Jurkat, Clone E6-1 (cell line): Measurements from ENCODE around the gene HEXIM1.
A peak's percentile ranks its signal among the peaks of the same experiment; 100 is the strongest.

Experiments
- DNase-seq: peaks from one replicate; pipeline ENCODE4 v3.0.0-alpha.2; 2011; ENCODE audit warnings: low read depth, low spot score
- H3K4me3 ChIP-seq: 2 replicates; pipeline ENCODE4 v1.5.1; 2011; ENCODE audit warnings: mild to moderate bottlenecking, low read length, control low read depth, moderate library complexity

HEXIM1 gene

DNA sequence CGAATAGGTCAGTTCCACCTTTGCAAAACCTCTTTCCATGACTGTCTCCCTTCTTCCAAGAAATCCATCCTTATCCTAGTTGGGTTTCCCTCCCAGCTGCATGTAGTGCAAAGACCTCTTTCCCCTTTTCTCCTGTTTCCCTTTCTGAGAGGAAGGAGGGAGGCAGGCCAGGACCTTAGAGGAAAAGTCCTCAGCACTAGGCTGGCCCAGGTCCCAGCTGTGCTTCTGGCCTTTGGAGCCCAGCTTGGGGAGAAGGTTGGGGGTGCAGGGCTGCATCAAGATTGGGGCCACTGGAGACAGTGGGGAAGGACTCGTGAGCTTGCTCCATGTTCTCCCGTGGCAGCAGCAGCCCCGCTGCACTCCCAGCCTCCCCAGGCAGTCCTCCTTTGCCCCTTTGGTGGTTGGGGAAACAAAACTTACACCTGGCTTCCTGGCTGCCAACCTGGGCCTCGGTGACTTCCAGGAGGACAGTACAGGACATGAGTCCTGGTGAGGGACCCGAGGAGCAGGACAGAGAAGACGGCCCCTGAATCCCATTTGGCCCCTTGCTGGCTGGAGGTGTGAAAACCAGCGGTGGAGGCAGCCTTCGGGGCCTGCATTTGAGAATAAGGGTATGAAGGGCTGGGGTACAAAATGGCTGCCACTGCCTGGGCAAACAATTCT is 13.9 kb downstream of the HEXIM1 start:
- peak overlapping the region; percentile 95 for H3K4me3 ChIP-seq
- no peak for DNase-seq

DNA sequence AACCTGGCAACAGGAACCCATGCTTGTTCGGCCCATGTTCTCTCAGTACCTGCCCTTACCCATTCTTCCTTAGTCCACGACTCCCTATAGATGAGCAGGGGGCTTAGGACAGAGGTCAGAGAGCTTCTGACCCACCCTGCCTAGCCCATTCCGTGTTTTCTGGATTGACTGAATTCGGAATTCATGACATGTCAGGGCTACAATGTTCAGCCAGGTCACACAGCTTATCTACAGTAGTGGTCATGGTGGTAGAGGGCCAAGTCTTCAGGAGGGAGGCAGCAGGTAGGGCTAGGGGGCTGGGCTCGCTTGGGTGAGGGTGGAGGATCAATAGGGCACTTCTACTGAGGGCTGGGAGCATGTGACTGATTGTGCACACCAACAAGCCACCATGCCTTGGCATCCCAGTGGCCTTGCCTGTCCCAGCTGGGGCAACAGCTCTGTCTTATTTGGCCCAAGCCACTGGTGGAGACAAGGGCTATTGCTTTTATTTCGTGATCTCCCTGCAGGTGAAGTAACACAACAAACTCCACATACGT is 16.5 kb downstream of the HEXIM1 start:
- no peak for DNase-seq

DNA sequence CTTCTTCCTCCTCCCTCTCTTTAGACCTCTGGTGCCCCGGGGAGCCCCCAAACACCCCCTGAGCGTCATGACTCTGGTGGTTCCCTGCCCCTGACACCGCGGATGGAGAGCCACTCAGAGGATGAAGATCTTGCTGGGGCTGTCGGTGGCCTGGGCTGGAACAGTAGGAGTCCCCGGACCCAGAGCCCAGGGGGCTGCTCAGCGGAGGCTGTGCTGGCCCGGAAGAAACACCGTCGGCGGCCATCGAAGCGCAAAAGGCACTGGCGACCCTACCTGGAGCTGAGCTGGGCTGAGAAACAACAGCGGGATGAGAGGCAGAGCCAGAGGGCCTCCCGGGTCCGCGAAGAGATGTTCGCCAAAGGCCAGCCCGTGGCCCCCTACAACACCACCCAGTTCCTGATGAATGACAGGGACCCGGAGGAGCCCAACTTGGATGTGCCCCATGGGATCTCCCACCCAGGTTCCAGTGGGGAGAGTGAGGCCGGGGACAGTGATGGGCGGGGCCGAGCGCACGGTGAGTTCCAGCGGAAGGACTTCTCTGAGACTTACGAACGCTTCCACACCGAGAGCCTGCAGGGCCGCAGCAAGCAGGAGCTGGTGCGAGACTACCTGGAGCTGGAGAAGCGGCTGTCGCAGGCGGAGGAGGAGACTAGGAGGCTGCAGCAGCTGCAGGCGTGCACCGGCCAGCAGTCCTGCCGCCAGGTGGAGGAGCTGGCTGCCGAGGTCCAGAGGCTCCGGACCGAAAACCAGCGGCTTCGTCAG is 20.9 kb downstream of the HEXIM1 start:
- no peak overlapping the region for H3K4me3 ChIP-seq
- no peak for DNase-seq

More for the DNA sequence above, 16.5 kb downstream of the HEXIM1 start:
- H3K4me3 ChIP-seq: no peak overlapping the region

DNA sequence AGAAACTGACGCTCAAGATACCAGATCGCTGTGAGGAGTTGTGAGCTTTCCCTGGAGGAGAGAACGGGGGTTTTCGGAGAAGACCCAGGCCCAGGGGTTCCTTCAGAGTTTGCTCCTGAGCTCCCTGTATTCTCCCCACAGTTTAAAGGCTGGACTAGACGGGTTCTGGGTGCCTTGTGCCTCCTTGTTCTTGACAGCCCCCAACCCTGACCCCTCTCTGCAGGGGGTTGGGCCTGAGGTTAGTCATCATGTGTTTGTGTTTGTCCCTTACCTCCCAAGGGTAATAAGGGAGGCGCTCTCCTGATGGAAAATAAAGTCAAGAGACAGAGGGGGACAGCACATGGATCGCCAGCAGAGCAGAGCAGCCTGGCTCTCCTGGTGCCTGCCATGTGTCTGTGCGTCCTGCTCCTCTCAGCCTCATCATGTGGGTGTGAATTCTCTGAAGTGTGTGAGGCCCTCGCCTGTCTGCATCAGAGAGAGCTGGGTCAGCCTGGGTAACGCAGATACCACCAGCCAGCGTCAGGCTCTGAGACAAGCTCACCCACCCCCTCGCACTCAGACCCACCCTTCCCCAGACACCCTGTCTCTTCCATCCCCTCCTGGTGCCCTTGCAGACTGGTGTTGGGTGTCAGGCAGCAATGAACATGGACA is 22.1 kb downstream of the HEXIM1 start:
- no peak for DNase-seq
- H3K4me3 ChIP-seq: no peak overlapping the region

DNA sequence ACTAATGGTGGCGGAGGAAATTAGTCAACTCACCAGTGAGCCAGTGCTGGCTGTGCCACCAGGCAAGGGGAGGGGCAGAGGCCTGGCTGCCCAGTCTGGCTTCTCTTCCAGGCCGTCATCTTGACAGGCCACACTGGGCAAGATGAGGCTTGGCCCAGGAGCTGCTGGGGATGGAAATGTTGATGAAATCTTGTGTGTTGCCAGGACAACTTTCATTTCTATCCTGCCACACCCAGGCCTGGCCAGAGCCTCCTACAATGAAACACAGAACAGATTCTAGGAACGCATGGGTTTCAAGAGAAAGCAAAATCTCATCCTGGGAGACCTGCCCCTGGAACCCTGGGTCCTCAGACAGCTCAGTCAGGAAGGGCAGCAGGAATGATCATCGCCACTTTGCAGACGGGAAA is 22.7 kb downstream of the HEXIM1 start:
- no peak for DNase-seq
- H3K4me3 ChIP-seq: no peak overlapping the region

DNA sequence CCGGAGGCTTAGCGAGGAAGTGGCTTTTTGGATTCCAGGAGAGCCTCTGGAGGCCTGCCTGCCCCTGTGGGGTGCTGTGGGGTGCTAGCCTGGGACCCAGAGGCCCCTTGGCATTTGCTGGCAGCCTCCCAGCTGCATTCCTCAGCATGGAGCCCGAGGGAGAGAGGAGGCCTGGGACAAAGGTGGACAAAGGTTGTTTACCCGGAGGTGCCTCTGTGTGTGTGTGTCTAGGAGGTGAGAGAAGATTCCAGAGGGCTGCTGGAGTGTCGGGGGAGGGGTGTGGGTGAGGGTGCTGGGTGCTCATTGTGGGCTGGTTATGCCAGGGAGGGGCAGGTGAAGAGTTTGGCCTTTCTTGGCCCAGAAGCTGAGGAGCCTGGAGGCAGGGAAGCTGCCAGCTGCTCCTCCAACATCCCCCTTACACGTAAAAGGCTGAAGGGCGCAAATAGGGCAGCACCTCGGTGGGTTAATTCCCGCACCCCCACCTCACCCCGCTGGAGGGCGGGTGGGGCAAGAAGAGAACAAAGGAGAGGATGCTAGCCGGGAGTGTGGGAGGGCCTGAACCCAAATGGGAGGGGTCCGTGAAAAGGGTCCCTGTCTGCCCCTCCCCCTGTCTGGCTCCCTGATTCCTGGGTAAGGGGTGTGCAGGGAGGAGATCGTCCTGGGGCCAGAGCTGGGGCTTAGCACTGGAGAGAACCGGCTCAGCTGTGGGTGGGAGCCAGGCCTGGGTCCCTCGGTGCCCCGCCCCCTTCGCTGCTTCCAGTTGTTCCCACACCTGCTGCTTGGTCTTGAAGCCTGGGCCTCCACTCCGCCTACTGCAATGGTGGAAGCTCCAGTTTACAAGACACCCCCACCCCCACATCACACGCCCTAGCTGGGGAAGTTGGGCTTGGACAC is 23.3 kb downstream of the HEXIM1 start:
- no peak for DNase-seq
- peak overlapping the region; percentile 67 for H3K4me3 ChIP-seq

DNA sequence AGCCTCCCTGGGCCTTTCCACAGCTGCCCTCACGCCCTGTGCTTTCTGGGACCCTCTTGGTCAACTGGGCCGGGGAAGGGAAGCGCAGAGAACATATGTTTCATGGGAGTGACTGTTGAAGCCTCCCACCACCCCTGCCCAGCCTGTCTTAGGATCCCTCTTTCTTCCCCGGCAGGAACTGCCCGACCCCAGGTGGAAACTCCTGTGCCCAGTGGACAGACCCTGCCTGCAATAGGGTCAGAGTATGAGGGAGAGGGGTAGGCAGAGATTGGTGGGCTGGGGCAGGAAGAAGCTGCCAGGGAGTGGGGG is 23.9 kb downstream of the HEXIM1 start:
- H3K4me3 ChIP-seq: peak overlapping the region; percentile 67
- DNase-seq: no peak

DNA sequence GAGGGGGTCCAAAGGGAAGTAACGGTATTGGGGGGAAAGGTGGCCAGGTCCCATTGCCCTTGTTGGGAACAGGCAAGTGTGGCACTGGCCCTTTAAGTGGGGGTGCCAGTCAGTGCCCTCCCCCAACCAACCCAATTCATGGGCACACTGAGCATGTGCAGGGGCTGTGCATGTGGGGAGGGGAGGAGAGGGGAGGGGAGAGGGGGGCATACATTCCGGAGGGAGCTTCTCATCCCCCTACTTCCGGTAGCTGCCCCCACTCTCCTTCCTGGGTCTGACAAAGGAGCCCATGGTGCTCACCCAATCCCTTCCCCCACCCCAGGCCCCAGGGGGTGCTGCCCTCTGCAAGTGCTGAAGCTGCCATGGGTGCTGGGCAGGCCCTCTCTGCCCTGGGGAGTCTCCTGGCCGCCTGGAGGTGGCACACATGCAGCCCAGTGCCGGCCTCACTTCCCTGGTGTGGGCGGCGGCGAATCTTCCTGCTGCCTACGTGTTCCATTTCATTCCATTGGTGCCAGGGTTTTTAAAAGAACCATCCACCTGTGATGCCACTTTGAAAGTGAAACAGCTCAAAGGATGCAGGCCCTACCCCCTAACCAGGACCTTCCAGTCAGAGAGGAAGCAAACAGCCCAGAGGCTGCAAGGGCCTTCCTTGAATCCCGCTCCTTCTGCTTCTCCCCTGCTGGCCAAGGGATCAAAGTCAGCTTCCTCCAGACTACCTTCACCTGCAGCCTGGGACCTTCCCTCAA is 24.4 kb downstream of the HEXIM1 start:
- H3K4me3 ChIP-seq: peak overlapping the region; percentile 67
- peak; percentile 96 for DNase-seq

DNA sequence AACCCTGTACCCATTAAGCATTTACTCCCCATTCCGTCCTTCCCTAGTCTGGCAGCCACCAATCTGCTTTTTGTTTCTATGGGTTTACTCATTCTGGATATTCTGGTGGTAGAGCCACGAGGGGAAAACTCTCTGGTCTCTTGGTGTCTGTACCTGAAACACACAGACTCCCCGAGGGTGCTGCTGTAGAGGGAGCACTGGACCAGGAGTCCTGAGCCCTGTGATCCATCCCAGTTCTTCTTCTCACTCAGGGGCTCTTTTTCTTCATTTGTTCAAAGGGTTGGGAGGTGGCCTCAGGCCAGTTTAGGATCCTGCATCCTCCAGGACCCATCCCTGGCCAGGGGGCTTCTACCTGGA is 27.5 kb downstream of the HEXIM1 start:
- DNase-seq: no peak
- no peak overlapping the region for H3K4me3 ChIP-seq

DNA sequence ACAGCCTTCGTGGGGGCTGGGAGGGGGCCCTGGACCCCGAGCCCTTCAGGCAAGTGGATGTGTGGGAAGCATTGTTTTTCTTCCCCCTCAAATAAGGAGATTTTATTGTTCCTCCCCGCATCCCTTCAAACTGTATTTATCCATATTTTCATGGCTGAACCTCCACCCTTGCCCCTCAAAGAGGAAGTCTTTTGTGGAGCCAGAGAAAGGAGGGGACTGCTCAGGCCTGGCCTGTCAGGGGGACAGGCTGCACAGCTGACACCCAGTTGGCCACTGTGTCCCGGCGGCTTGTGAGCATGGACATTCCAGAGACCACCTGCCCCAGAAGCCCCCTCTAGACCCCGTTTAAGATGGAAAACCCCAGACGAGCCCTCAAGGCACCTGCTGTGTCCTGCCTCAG is 29.3 kb downstream of the HEXIM1 start:
- no peak overlapping the region for H3K4me3 ChIP-seq
- no peak for DNase-seq

DNA sequence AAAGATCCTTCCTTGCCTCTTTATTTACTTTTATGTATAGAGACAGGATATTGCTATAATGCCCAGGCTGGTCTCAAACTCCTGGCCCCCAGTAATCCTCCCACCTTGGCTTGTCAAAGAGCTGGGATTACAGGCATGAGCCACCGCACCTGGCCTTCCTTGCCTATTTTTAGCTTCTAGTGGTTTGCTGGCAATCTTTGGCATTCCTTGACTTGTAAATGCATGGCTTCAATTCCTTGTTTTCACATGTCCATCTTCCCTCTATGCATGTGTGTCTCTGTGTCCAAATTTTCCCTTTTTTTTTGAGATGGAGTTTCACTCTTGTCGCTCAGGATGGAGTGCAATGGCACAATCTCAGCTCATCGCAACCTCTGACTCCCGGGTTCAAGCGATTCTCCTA is 35.9 kb downstream of the HEXIM1 start:
- no peak overlapping the region for H3K4me3 ChIP-seq
- no peak for DNase-seq

DNA sequence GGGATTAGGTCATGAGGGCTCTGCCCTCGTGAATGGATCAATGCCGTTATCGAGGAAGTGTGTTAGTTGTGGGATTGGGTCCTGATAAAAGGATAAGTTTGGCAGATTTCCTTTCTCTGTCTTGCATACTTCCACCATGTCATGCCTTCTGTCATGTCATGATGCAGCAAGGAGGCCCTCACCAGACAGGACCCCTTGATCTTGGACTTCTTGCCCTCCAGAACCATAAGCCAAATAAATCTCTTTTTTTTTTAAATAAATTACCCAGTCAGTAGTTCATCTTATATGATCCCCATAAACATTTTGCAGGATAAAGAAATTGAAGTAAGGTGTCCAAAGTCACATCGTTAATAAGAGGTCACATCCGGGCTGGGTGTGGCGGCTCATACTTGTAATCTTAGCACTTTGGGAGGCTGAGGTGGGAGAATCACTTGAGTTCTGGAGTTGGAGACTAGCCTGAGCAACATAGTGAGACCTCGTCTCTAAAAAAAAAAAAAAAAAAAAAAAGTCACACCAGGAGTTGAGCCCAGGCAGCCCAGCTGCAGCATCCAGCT is 38.6 kb downstream of the HEXIM1 start:
- DNase-seq: no peak
- no peak overlapping the region for H3K4me3 ChIP-seq

DNA sequence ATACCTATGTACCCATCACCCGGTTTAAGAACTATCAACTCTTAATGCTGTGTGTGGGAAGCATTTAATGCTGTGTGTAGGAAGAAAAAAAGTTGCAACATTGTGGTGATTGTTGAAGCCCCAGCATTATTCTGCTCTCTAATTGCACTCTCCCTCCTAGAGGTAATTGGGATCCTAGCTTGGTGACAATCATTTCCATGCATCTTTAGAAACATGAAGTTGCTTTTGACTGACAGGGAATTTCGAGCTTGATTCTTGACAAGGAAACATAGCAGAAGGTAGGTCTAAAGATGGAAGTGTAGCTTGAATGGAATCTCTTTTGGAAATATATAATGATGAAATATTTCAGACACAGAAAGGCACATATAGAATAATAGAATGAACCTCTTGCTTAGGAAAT is 40.7 kb downstream of the HEXIM1 start:
- no peak overlapping the region for H3K4me3 ChIP-seq
- no peak for DNase-seq

DNA sequence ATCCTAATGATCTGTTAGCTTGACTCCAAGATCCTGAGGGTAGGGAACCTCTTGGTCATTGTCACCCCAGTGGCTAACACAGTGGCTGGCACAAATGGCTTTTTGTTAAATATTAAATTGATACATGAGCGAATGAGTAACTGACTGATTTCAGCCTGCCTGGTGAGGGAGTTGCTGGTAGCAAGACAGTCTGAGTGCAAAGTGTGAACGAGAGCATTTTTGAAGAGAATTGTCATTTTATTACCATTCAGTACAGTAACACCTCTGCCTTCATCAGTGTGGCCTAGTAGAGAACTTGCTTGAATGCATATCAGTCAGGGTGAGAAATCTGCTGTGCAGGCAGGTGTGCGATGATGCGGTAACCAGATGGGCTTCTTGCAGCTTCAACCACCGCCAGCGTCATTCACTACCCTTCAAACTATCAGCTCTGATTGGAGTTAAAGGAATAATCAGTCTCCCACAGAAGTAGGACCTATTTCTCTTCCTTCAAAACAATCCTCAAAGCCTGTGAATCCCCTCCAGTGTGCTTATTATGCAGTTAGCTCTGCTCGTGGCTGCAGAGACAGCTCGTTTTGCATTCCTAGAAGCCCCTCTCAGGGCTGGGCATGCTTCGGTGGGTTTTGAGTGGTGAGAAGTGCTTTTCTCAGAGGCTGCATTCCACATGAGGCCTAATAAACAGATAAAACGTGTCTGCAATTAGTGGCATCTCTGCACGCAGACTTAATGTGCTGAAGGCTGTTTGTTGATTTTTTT is 42.4 kb downstream of the HEXIM1 start:
- H3K4me3 ChIP-seq: no peak overlapping the region
- DNase-seq: no peak

DNA sequence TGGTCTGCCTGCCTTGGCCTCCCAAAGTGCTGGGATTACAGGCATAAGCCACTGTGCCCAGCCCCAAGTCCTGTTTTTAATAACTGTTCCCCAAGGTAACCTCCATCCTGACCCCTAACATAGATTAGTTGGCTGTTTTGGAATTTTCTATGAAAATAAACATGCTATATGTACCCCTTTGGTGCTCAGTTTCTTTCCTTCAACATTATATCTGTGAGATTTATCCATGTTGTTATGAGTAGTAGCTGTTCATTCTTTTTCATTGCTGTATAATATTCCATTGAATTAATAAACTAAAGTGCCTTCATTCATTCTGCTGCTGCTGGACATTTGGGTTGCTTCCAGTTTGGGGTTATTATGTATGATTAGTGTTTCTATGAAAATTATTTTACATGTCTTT is 47.1 kb downstream of the HEXIM1 start:
- DNase-seq: no peak
- no peak overlapping the region for H3K4me3 ChIP-seq

DNA sequence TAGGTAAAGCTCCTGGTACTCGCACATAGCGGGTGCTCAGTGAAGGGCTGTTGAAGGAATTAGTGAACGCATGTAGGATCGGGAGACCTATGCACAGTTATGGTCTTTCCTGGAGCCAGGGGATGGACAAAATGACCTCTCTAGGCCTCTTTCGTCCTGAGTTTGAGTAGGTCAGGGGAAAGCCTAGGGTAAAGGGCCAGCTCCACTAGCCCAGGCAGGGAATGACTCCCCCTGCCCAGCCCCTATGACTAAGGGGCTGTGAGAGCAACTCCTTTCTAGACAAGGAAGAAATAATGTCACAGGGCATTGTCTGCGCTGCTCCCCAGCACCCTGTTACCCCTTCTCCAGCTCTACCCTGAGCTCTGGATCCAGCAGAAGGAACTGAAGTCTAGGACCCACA is 48.8 kb downstream of the HEXIM1 start:
- no peak overlapping the region for H3K4me3 ChIP-seq
- DNase-seq: no peak

DNA sequence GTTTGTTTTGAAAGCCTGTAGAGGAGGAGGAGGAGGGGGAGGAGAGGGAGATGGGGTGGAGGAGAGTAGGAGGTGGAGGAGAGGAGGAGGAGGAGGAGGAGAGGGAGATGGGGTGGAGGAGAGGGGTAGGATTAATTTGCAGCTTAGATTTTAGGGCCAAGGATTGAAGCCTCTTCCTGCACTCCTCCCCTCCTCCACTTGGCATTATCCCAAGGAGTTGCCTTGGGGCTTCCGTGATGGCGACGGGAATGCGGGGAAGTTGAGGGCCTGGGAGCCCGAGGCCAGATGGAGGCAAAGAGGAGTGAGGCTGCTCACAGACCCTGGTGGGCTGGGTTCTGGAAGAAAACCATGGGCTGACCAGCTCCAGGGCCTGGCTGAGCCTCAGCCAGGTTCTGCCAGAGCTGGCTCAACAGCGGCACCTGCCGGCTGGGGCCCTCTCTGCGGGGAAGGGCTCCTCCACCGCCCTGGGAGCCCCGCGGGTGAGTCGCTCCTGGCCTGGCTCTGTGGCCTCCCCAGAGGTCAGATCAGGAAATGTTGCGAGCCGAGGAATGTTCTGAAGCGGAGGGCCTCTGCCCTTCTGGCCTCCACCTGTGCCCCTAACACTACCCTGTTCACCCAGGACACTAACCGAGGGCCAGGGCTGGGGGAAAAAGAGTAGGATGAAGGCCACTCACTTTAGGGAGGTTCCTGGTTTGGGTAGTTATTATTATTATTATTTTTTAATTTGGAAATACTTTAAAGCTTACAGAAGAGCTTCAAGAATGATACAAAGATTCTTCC is 49.5 kb downstream of the HEXIM1 start:
- no peak overlapping the region for H3K4me3 ChIP-seq
- peak; percentile 39 for DNase-seq
